Esophagus muscularis mucosa (tissue), 4 donors: ENCODE measurements around the gene MALAT1.

Experiments used
- CTCF ChIP-seq, 3 experiments: fragments of 200-600 bp in 2 of 3; fragments of 450-650 bp in 1 of 3; sonication (generic) in 2 of 3; IDR thresholded peaks; one replicate each; pipeline ENCODE4 v1.5.1; 2017 to 2019; ENCODE audit warnings: antibody characterized with exemption in 3 of 3, mild to moderate bottlenecking in 2 of 3, moderate library complexity in 1 of 3
- EP300 ChIP-seq: sonication (generic); formaldehyde crosslinking; IDR thresholded peaks from one replicate; pipeline ENCODE4 v1.6.1; 2017; ENCODE audit warnings: antibody characterized with exemption
- POLR2A ChIP-seq: fragments of 450-650 bp; IDR thresholded peaks from one replicate; pipeline ENCODE4 v1.6.1; 2017; ENCODE audit warnings: antibody characterized with exemption, moderate library complexity, mild to moderate bottlenecking, low read depth

GRCh38 chr11:65546217-65546958 lies 47.5 kb downstream of the MALAT1 start:
- TF ChIP-seq CTCF (IDR thresholded peaks at IDR 0.05) (no peak), EP300 (no peak), POLR2A (no peak)
